Measurements from ENCODE around the gene RAB11FIP2.

DNA sequence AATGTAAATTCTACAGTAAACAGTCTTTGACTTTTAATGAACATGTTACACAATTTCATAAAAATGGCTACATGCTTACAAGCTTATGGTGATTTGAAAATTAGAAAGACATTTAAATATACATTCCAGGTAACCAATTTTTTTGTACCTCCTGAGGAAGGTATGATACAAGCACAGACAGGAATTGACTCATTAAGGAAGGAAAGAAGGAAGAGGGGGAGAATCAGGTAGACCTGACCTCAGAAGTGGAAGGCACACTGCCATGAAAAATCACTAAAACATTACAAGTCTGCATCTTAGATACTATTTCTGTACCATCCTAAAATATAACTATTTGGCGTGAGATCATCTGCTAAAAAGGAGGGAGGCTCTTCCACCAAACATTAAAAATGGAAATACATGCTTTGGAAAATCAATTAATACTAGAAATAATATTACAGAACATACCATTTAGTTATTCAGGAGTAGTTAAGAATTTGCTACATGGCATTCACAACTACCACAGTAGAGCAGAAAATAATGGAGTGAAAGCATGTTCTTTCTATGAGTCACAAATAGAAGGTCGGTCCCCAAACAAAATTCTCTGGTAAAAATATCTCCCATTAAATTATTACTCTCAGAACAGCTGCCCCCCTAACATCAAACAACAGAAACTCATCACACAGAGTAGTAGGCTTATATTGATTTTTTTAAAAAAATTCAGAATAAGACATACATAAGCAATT, 15.2 kb downstream of the RAB11FIP2 start:
- TF ChIP-seq, protein P1, sequence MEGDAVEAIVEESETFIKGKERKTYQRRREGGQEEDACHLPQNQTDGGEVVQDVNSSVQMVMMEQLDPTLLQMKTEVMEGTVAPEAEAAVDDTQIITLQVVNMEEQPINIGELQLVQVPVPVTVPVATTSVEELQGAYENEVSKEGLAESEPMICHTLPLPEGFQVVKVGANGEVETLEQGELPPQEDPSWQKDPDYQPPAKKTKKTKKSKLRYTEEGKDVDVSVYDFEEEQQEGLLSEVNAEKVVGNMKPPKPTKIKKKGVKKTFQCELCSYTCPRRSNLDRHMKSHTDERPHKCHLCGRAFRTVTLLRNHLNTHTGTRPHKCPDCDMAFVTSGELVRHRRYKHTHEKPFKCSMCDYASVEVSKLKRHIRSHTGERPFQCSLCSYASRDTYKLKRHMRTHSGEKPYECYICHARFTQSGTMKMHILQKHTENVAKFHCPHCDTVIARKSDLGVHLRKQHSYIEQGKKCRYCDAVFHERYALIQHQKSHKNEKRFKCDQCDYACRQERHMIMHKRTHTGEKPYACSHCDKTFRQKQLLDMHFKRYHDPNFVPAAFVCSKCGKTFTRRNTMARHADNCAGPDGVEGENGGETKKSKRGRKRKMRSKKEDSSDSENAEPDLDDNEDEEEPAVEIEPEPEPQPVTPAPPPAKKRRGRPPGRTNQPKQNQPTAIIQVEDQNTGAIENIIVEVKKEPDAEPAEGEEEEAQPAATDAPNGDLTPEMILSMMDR (IDR thresholded peaks at IDR 0.05; ENCODE audit: low read depth, low read length, poor library complexity, severe bottlenecking): no peak
- no peak for TF ChIP-seq EZH2phosphoT487 (IDR thresholded peaks at IDR 0.05; ENCODE audit: borderline replicate concordance, low read length)

Data from DOHH2 (cell line).